ENCODE results near the gene GNL2. TPM values are rescaled to one million over a fixed set of nuclear protein-coding genes. Genes with fewer than 3 reads are reported as not detected.
"Not testable (repeated sequence)": the region's sequence is repeated elsewhere in the genome, so short reads cannot be mapped to it uniquely, and the experiment has no call there.

Gene GNL2
- total RNA-seq, 4 donors from 2014 or later, result 25.1 to 58.2 (median 34.2) TPM

DNA sequence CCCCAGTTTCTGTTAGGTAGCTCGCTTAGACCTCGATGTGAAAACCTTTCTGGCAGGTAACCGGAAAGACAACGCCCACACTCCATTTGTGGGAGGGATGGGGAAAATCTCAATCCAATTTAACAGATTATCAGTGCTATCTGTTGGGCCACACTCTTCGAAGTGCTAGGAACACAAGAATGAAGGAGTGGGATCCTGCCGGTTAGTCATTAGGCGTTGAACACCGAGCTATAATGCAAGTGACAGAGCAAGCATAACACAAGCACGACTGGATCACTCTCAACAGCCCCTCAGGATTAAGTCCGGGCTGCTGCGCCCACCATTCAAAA is 42.2 kb downstream of the GNL2 start:
- peak overlapping the region; percentile 99 for H3K4me3 ChIP-seq (ENCODE audit: low read depth, poor library complexity, severe bottlenecking)
- 3 to 4% methylated on average over 9 to 11 of the region's 11 CpGs for WGBS, 2 donors
- intact Hi-C loops (cut with DNase I; ENCODE audit: low total_unique reads), result no loop called here
- TF ChIP-seq CTCF (IDR thresholded peaks at IDR 0.05) (no peak), POLR2A (IDR thresholded peaks at IDR 0.05) (no peak)
- DNase-seq (ENCODE audit: low spot score in 2 of 2), result no peak

DNA sequence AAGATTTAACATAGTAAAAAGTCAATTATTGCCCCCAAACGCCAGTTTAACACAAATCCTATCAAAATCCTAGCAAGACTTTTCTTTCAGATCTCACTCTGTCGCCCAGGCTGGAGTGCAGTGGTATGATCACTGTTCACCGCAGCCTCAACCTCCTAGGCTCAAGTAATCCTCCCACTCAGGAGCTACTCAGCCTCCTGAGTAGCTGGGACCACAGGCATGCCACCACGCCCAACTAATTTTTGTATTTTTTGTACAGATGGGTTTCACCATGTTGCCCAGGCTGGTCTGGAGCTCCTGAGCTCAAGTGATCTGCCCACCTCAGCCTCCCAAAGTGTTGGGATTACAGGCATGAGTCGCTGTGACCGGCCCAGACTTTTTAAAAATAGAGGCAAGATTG is 46.4 kb downstream of the GNL2 start:
- 91 to 94% methylated on average over 6 of the region's 6 CpGs for WGBS, 2 donors
- TF ChIP-seq CTCF (IDR thresholded peaks at IDR 0.05) (no peak), POLR2A (IDR thresholded peaks at IDR 0.05) (no peak)
- DNase-seq (ENCODE audit: low spot score in 2 of 2), result peak in 1 of 2 donors; percentile 29
- H3K4me3 ChIP-seq (ENCODE audit: low read depth, poor library complexity, severe bottlenecking), result no peak overlapping the region
- intact Hi-C loops (cut with DNase I; ENCODE audit: low total_unique reads), result no loop called here

- intact Hi-C loops (cut with DNase I; ENCODE audit: low total_unique reads), result no loop called here
- no peak for TF ChIP-seq POLR2A (IDR thresholded peaks at IDR 0.05)
- no peak for TF ChIP-seq CTCF (IDR thresholded peaks at IDR 0.05)
- no peak overlapping the region for H3K4me3 ChIP-seq (ENCODE audit: low read depth, poor library complexity, severe bottlenecking)
- peak in 1 of 2 donors; percentile 36 for DNase-seq (ENCODE audit: low spot score in 2 of 2)
- WGBS, 2 donors, result 64 to 75% methylated on average over 5 of the region's 5 CpGs
These were observed 50.7 kb downstream of the GNL2 start for GRCh38 chr1:37545019-37545418.

DNA sequence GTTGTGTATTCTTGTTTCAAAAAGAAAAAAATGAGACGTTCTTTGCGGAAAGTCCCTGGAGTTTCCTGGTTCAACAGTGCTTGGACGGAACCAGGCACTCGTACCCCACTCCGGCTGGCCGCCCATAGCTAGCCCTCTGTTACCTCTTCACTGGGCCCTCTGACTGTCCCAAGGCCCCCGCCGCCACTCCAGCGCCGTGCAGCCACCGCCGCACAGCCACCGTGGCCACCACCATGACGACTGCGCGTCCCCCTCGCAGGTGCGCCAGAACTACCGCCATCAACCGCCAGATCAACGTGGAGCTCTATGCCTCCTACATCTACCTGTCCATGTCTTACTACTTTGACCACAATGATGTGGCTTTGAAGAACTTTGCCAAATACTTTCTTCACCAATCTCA is 51.2 kb downstream of the GNL2 start:
- intact Hi-C loops (cut with DNase I; ENCODE audit: low total_unique reads), result no loop called here
- no peak overlapping the region for H3K4me3 ChIP-seq (ENCODE audit: low read depth, poor library complexity, severe bottlenecking)
- peak in 1 of 2 donors; percentile 70 for DNase-seq (ENCODE audit: low spot score in 2 of 2)
- 98% methylated on average over 21 of the region's 21 CpGs for WGBS, 2 donors
- no peak for TF ChIP-seq CTCF (IDR thresholded peaks at IDR 0.05)
- no peak for TF ChIP-seq POLR2A (IDR thresholded peaks at IDR 0.05)

DNA sequence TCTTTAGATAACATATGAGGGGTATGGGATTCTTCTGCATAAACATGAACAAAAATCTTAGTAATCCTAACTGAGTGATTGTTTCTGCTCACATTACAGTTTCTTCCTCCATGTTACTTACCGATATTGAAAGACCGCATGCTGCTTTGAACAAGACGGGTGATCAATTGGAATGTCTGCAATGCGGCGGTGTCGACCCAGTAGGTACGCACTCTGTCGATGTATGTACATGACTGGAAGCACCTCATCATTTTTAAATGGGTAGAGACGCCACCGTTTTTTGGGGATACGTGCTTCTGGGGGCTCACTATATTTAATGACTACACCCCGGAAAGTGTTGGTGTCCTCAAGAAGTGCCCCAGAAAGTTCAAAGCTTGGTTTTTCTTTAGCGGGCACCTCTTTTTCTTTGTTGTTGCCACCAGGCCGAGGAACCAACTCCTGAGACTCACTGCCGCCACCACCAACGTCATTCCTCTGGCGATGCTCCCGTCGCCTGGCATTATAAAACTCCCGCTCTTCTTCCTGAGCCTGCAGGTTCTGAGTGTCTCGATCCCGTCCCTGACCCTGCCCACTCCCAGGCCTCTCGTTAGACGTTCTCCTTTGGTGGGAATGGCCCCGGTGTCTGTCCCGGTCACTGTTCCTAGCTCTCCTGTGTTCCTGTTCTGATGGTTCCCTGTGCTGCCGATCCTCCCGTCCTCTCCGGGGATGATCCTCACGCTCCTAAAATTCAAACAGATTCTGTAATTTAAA is 55.5 kb downstream of the GNL2 start:
- TF ChIP-seq POLR2A (IDR thresholded peaks at IDR 0.05), result no peak
- no peak for TF ChIP-seq CTCF (IDR thresholded peaks at IDR 0.05)
- intact Hi-C loops (cut with DNase I; ENCODE audit: low total_unique reads), result no loop called here
- 95% methylated on average over 30 of the region's 30 CpGs for WGBS, 2 donors
- peak in 1 of 2 donors; percentile 78 for DNase-seq (ENCODE audit: low spot score in 2 of 2)
- H3K4me3 ChIP-seq (ENCODE audit: low read depth, poor library complexity, severe bottlenecking), result no peak overlapping the region

DNA sequence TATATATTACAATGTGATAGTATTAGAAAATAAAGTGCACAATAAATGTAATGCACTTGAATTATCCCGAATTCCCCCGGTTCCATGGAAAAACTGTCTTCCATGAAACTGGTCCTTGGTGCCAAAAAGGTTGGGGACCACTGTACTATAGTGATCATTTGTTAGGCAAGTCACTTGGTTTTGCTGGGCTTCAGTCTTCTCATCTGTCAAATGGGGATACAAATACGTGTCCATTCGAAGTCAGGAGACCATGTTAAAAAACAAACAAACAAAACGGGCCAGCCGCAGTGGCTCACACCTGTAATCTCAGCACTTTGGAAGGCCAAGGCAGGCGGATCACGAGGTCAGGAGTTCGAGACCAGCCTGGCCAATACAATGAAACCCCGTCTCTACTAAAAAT is 56.6 kb downstream of the GNL2 start:
- intact Hi-C loops (cut with DNase I; ENCODE audit: low total_unique reads); H3K4me3 ChIP-seq (ENCODE audit: low read depth, poor library complexity, severe bottlenecking): not testable (repeated sequence)
- 96 to 97% methylated on average over 10 of the region's 10 CpGs for WGBS, 2 donors
- DNase-seq (ENCODE audit: low spot score in 2 of 2), result peak in 1 of 2 donors; percentile 54
